HepG2 (cell line): ENCODE data around the gene TIMM23. TPM values are rescaled to one million over a fixed set of nuclear protein-coding genes. Genes with fewer than 3 reads are reported as not detected.

Experiments used
- EHMT2 ChIP-seq: fragments of 200-600 bp; sonication (generic); IDR thresholded peaks from 2 replicates; pipeline ENCODE4 v1.7.0; 2017; ENCODE audit warnings: antibody characterized with exemption, low read depth, low read length, borderline replicate concordance
- ELF4 ChIP-seq: sonication (generic); formaldehyde crosslinking; IDR thresholded peaks from 2 replicates; pipeline ENCODE4 v1.5.0; 2020; ENCODE audit warnings: missing genetic modification reagents, mild to moderate bottlenecking, moderate library complexity, borderline replicate concordance
- FOXK2 ChIP-seq: fragments of 450-650 bp; IDR thresholded peaks from 2 replicates; pipeline ENCODE4 v1.6.1; 2016
- GABPA ChIP-seq, 2 experiments: IDR thresholded peaks; 2 replicates each; pipeline ENCODE4 v1.6.1; 2011 to 2016; ENCODE audit warnings: low read depth in 2 of 2, low read length in 1 of 2, missing biosample characterization in 1 of 2, missing genetic modification characterization in 1 of 2
- GATAD1 ChIP-seq: IDR thresholded peaks from 2 replicates; pipeline ENCODE4 v1.6.1; 2016; ENCODE audit warnings: missing genetic modification reagents, missing compliant biosample characterization
- HDAC2 ChIP-seq: sonication (generic); formaldehyde crosslinking; IDR thresholded peaks from 2 replicates; pipeline ENCODE4 v1.4.0; 2020; ENCODE audit warnings: missing genetic modification reagents
- HMG20A ChIP-seq: IDR thresholded peaks from 2 replicates; pipeline ENCODE4 v1.6.1; 2016; ENCODE audit warnings: borderline replicate concordance
- HNF4A ChIP-seq: sonication (generic); formaldehyde crosslinking; IDR thresholded peaks from 2 replicates; pipeline ENCODE4 v1.4.0; 2020; ENCODE audit warnings: missing genetic modification reagents
- HOXD1 ChIP-seq: sonication (generic); formaldehyde crosslinking; IDR thresholded peaks from 2 replicates; pipeline ENCODE4 v1.5.0; 2020; ENCODE audit warnings: missing genetic modification reagents
- JARID2 ChIP-seq: sonication (generic); formaldehyde crosslinking; IDR thresholded peaks from 2 replicates; pipeline ENCODE4 v1.8.1; 2023; ENCODE audit warnings: missing genetic modification reagents, inconsistent platforms; ENCODE audit not compliant: insufficient replicate concordance
- SP1 ChIP-seq, 2 experiments: fragments of 450-650 bp in 1 of 2; sonication (generic) in 1 of 2; formaldehyde crosslinking in 1 of 2; IDR thresholded peaks; 2 replicates each; pipeline versions ENCODE4 v1.4.0 to v1.6.1; 2016 to 2020; ENCODE audit warnings: missing genetic modification reagents in 1 of 2
- U2AF2 ChIP-seq: fragments of 200-400 bp; formaldehyde crosslinking; IDR thresholded peaks from 2 replicates; pipeline ENCODE4 v1.6.1; 2017; ENCODE audit warnings: low read depth, mild to moderate bottlenecking, low read length
- ZBTB20 ChIP-seq: sonication (generic); formaldehyde crosslinking; IDR thresholded peaks from 2 replicates; pipeline ENCODE4 v1.8.1; 2023; ENCODE audit warnings: missing genetic modification reagents, low read depth, mild to moderate bottlenecking, borderline replicate concordance
- ZFX ChIP-seq: sonication (generic); formaldehyde crosslinking; IDR thresholded peaks from 2 replicates; pipeline ENCODE4 v1.4.0; 2020; ENCODE audit warnings: mild to moderate bottlenecking, low read depth, missing genetic modification reagents, moderate library complexity
- ZNF451 ChIP-seq: sonication (generic); formaldehyde crosslinking; IDR thresholded peaks from 2 replicates; pipeline ENCODE4 v1.5.0; 2020; ENCODE audit warnings: mild to moderate bottlenecking, missing genetic modification reagents
- ZNF720 ChIP-seq: sonication (generic); formaldehyde crosslinking; IDR thresholded peaks from 2 replicates; pipeline ENCODE4 v1.4.0; 2020; ENCODE audit warnings: missing genetic modification reagents
- ZSCAN12 ChIP-seq: sonication (generic); formaldehyde crosslinking; IDR thresholded peaks from 2 replicates; pipeline ENCODE4 v1.9.0; 2021; ENCODE audit warnings: mild to moderate bottlenecking, missing genetic modification reagents
- polyA plus RNA-seq, 8 experiments: library from polyadenylated mRNA; depleted of rRNA in 3 of 8; stranded (reverse) in 7 of 8; unstranded in 1 of 8; fragments of >200 nt; fragmentation: Illumina TruSeq in 4 of 8; extraction: Trizol in 4 of 8; gene quantifications; 2 replicates each; pipeline versions ENCODE4 v1.2.1 to v1.2.3, GENCODE V29; 2011 to 2016; ENCODE audit warnings: low read depth in 4 of 8, missing spikeins in 1 of 8, mixed read lengths in 1 of 8; ENCODE audit not compliant: insufficient read depth in 1 of 8
- total RNA-seq, 5 experiments: library from RNA; depleted of rRNA; stranded (reverse); fragments of >200 nt; fragmentation: Illumina TruSeq; extraction: Trizol; gene quantifications; 2 replicates each; pipeline ENCODE4 v1.2.3, GENCODE V29; 2016; ENCODE audit warnings: low read depth in 1 of 5
- TF ChIP-seq, protein P1 (sequence below): IDR thresholded peaks from 2 replicates; pipeline ENCODE4 v1.6.1; 2016
- TF ChIP-seq, protein P2 (sequence below): sonication (generic); formaldehyde crosslinking; IDR thresholded peaks from 2 replicates; pipeline ENCODE4 v1.4.0; 2020; ENCODE audit warnings: missing genetic modification reagents, borderline replicate concordance
- TF ChIP-seq, protein P3 (sequence below): sonication (generic); formaldehyde crosslinking; IDR thresholded peaks from 2 replicates; pipeline ENCODE4 v1.4.0; 2020; ENCODE audit warnings: mild to moderate bottlenecking, low read depth, missing genetic modification reagents
- TF ChIP-seq, protein P4 (sequence below), 2 experiments: fragments of 450-650 bp in 1 of 2; sonication (generic) in 1 of 2; formaldehyde crosslinking; IDR thresholded peaks; 2 replicates each; pipeline versions ENCODE4 v1.5.0 to v1.8.0; 2020 to 2022; ENCODE audit warnings: mild to moderate bottlenecking in 1 of 2, missing genetic modification reagents in 1 of 2
- TF ChIP-seq, protein P5 (sequence below): sonication (generic); formaldehyde crosslinking; IDR thresholded peaks from 2 replicates; pipeline ENCODE4 v1.4.0; 2020; ENCODE audit warnings: missing genetic modification reagents

Gene TIMM23
- total and polyA plus RNA-seq, 2 of the 13 experiments (the other 11 are each of a cell fraction or from before 2014, with no cell fraction given): 80.2 to 98.6 TPM

DNA sequence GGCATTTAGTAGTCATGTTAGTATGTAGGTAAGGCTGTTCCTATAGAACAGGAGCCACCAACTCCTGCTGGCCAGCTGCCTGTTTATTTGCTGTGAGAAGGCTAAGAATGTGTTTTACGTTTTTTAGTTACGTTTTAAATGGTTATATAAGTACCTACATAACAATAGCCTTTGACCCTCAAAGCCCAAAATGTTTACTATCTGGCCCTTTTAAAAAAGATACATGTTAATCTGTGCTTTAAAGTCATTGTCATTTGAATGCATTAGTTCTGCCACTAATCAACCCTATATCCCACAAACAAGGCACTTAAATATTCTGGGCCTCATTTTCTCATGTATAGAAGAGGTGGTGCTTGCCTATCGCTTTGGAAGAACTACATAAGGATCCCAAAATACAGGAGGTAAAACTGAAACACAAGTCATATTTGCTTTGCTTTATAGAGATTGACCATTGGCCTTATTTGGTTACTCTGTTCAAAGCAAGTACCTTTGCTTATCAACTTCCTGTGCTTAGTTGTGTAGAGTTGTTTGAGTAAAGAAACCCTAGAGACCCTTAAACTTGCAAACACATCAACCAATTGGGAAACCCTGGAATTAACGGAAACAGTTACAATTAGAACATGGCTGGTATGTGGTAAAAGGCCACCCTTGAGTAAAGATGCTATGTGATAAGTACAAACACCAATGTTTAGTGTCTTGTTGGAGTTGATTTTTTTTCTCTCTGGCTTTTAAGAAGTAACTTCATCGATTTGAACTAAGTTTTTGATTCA, 25.9 kb downstream of the TIMM23 start (continued):
- TF ChIP-seq EHMT2 (peak; percentile 84; the same call in 1 of the 2 replicates), ZNF451 (CRISPR knock-in tag) (no peak), SP1 (IDR thresholded peaks at IDR 0.05) (no peak), SP1 (CRISPR knock-in tag; IDR thresholded peaks at IDR 0.05) (no peak), ZFX (CRISPR knock-in tag) (peak; percentile 16; the same call in 1 of the 2 replicates), U2AF2 (no peak), HOXD1 (peak; percentile 71), GABPA (IDR thresholded peaks at IDR 0.05; ENCODE audit: low read depth, low read length) (no peak), GABPA (CRISPR knock-in tag; IDR thresholded peaks at IDR 0.05; ENCODE audit: low read depth) (peak; percentile 69), ZSCAN12 (CRISPR knock-in tag) (no peak), JARID2 (CRISPR knock-in tag) (no peak), HDAC2 (peak; percentile 85), FOXK2 (peak; percentile 60; the same call in 1 of the 2 replicates), ZNF720 (CRISPR knock-in tag) (no peak), ZBTB20 (CRISPR knock-in tag) (peak; percentile 98; the same call in 1 of the 2 replicates), HNF4A (peak; percentile 91), ELF4 (peak; percentile 51; the same call in 1 of the 2 replicates), GATAD1 (CRISPR knock-in tag) (0 out of 2 replicates have a peak, but pooled peaks have one; percentile 40), HMG20A (peak; percentile 94)
- TF ChIP-seq, protein P1, sequence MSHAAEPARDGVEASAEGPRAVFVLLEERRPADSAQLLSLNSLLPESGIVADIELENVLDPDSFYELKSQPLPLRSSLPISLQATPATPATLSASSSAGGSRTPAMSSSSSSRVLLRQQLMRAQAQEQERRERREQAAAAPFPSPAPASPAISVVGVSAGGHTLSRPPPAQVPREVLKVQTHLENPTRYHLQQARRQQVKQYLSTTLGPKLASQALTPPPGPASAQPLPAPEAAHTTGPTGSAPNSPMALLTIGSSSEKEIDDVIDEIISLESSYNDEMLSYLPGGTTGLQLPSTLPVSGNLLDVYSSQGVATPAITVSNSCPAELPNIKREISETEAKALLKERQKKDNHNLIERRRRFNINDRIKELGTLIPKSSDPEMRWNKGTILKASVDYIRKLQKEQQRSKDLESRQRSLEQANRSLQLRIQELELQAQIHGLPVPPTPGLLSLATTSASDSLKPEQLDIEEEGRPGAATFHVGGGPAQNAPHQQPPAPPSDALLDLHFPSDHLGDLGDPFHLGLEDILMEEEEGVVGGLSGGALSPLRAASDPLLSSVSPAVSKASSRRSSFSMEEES (CRISPR knock-in tag): no peak
- TF ChIP-seq, protein P2, sequence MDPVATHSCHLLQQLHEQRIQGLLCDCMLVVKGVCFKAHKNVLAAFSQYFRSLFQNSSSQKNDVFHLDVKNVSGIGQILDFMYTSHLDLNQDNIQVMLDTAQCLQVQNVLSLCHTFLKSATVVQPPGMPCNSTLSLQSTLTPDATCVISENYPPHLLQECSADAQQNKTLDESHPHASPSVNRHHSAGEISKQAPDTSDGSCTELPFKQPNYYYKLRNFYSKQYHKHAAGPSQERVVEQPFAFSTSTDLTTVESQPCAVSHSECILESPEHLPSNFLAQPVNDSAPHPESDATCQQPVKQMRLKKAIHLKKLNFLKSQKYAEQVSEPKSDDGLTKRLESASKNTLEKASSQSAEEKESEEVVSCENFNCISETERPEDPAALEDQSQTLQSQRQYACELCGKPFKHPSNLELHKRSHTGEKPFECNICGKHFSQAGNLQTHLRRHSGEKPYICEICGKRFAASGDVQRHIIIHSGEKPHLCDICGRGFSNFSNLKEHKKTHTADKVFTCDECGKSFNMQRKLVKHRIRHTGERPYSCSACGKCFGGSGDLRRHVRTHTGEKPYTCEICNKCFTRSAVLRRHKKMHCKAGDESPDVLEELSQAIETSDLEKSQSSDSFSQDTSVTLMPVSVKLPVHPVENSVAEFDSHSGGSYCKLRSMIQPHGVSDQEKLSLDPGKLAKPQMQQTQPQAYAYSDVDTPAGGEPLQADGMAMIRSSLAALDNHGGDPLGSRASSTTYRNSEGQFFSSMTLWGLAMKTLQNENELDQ (CRISPR knock-in tag): no peak
- TF ChIP-seq, protein P3, sequence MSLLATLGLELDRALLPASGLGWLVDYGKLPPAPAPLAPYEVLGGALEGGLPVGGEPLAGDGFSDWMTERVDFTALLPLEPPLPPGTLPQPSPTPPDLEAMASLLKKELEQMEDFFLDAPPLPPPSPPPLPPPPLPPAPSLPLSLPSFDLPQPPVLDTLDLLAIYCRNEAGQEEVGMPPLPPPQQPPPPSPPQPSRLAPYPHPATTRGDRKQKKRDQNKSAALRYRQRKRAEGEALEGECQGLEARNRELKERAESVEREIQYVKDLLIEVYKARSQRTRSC (CRISPR knock-in tag): no peak
- TF ChIP-seq, protein P4, sequence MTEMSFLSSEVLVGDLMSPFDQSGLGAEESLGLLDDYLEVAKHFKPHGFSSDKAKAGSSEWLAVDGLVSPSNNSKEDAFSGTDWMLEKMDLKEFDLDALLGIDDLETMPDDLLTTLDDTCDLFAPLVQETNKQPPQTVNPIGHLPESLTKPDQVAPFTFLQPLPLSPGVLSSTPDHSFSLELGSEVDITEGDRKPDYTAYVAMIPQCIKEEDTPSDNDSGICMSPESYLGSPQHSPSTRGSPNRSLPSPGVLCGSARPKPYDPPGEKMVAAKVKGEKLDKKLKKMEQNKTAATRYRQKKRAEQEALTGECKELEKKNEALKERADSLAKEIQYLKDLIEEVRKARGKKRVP (CRISPR knock-in tag; IDR thresholded peaks at IDR 0.05): peak in 1 of 2 experiments; percentile 74; a peak in 2 of 4 replicates
- TF ChIP-seq, protein P5, sequence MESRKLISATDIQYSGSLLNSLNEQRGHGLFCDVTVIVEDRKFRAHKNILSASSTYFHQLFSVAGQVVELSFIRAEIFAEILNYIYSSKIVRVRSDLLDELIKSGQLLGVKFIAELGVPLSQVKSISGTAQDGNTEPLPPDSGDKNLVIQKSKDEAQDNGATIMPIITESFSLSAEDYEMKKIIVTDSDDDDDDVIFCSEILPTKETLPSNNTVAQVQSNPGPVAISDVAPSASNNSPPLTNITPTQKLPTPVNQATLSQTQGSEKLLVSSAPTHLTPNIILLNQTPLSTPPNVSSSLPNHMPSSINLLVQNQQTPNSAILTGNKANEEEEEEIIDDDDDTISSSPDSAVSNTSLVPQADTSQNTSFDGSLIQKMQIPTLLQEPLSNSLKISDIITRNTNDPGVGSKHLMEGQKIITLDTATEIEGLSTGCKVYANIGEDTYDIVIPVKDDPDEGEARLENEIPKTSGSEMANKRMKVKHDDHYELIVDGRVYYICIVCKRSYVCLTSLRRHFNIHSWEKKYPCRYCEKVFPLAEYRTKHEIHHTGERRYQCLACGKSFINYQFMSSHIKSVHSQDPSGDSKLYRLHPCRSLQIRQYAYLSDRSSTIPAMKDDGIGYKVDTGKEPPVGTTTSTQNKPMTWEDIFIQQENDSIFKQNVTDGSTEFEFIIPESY (CRISPR knock-in tag): no peak
